Endothelial cell of umbilical vein (primary cell): Measurements from ENCODE around the gene DPP3. TPM values are rescaled to one million over a fixed set of nuclear protein-coding genes. Genes with fewer than 3 reads are reported as not detected.

ENCODE experiments used
- BruUV-seq: library from RNA; stranded (reverse); fragments of 400-500 nt; replicated peaks from 2 replicates; lab custom pipeline; 2021; lab: Mats Ljungman, UMichigan
- CTCF ChIA-PET: fragments of 300-600, 350-600 bp; sonication (Branson Sonifier 250); formaldehyde crosslinking; loops from one replicate; lab custom pipeline; 2021; ENCODE audit warnings: antibody characterized with exemption, inconsistent platforms; lab: Charles Lee
- POLR2A ChIA-PET: fragments of 300-600, 350-600 bp; sonication (Branson Sonifier 250); formaldehyde crosslinking; loops from one replicate; lab custom pipeline; 2021; ENCODE audit warnings: antibody characterized with exemption, inconsistent platforms; lab: Charles Lee
- DNase-seq: peaks from one replicate; pipeline ENCODE4 v3.0.0-alpha.2; 2011; ENCODE audit warnings: low read depth, low spot score
- FAIRE-seq: peaks from 2 replicates; lab custom pipeline; 2011; peaks lifted over from hg19 to GRCh38; lab: Jason Lieb, UNC
- H2AFZ ChIP-seq: 2 replicates; pipeline ENCODE4 v1.6.0; 2012; ENCODE audit warnings: low read depth, low read length, control low read depth, inconsistent platforms
- H3K27ac ChIP-seq: 2 replicates; pipeline ENCODE4 v1.5.1; 2011; ENCODE audit warnings: low read depth, mild to moderate bottlenecking, control low read depth, low read length, moderate library complexity; ENCODE audit not compliant: insufficient read depth
- H3K27me3 ChIP-seq, 2 experiments: 2 replicates each; pipeline versions ENCODE4 v1.6.0 to v1.6.1; 2011; ENCODE audit warnings: low read length in 2 of 2, mixed read lengths in 1 of 2; ENCODE audit not compliant: control insufficient read depth in 2 of 2, insufficient read depth in 2 of 2
- H3K36me3 ChIP-seq, 2 experiments: 2 replicates in 1 of 2; 3 replicates in 1 of 2; pipeline ENCODE4 v1.5.1; 2011; ENCODE audit warnings: low read length in 2 of 2, mild to moderate bottlenecking in 1 of 2, moderate library complexity in 1 of 2; ENCODE audit not compliant: control insufficient read depth in 2 of 2, insufficient read depth in 2 of 2; ENCODE audit errors: extremely low read depth in 1 of 2
- H3K4me1 ChIP-seq: 3 replicates; pipeline ENCODE4 v1.5.1; 2011; ENCODE audit warnings: mild to moderate bottlenecking, low read length; ENCODE audit not compliant: control insufficient read depth, insufficient read depth; ENCODE audit errors: extremely low read depth
- H3K4me2 ChIP-seq: 2 replicates; pipeline ENCODE4 v1.6.1; 2011; ENCODE audit warnings: low read length, control low read depth, mixed read lengths; ENCODE audit not compliant: insufficient read depth
- H3K4me3 ChIP-seq, 3 experiments: fragments of 200-600 bp in 1 of 3; sonication (generic), shearing (Covaris generic) in 1 of 3; replicated peaks in 1 of 3; 2 replicates each; pipeline ENCODE4 v1.5.1; 2011 to 2016; ENCODE audit warnings: control low read depth in 3 of 3, low read length in 3 of 3, mild to moderate bottlenecking in 2 of 3, inconsistent platforms in 1 of 3, low read depth in 1 of 3, moderate library complexity in 1 of 3; ENCODE audit not compliant: insufficient read depth in 1 of 3
- H3K79me2 ChIP-seq: 2 replicates; pipeline ENCODE4 v1.6.0; 2012; ENCODE audit warnings: low read length, inconsistent platforms; ENCODE audit not compliant: control insufficient read depth, insufficient read depth
- H3K9ac ChIP-seq: replicated peaks from 2 replicates; pipeline ENCODE3; 2011; ENCODE audit warnings: low read length, control low read depth; ENCODE audit not compliant: insufficient read depth; ENCODE audit errors: extremely low read depth
- H3K9me1 ChIP-seq: replicated peaks from 3 replicates; pipeline ENCODE4 v1.6.0; 2011; ENCODE audit warnings: mild to moderate bottlenecking, low read length; ENCODE audit not compliant: control insufficient read depth, insufficient read depth; ENCODE audit errors: extremely low read depth
- H3K9me3 ChIP-seq: replicated peaks from 2 replicates; pipeline ENCODE4 v1.5.1; 2012; ENCODE audit warnings: low read length, inconsistent platforms; ENCODE audit not compliant: control insufficient read depth, insufficient read depth
- H4K20me1 ChIP-seq: replicated peaks from 2 replicates; pipeline ENCODE3; 2011; ENCODE audit warnings: mild to moderate bottlenecking, low read length; ENCODE audit not compliant: control insufficient read depth, insufficient read depth; ENCODE audit errors: extremely low read depth
- EZH2 ChIP-seq: IDR thresholded peaks from 2 replicates; pipeline ENCODE4 v1.6.1; 2012; ENCODE audit warnings: borderline replicate concordance, low read depth, mild to moderate bottlenecking, moderate library complexity, low read length, inconsistent platforms; ENCODE audit not compliant: severe bottlenecking
- FOS ChIP-seq: IDR thresholded peaks from 2 replicates; pipeline ENCODE4 v1.6.1; 2011; ENCODE audit warnings: mild to moderate bottlenecking, low read length, moderate library complexity, borderline replicate concordance; ENCODE audit not compliant: insufficient read depth
- GATA2 ChIP-seq: IDR thresholded peaks from 2 replicates; pipeline ENCODE4 v1.7.0; 2011; ENCODE audit warnings: low read depth, mild to moderate bottlenecking, moderate library complexity, mixed read lengths, low read length; ENCODE audit not compliant: insufficient read length, insufficient read depth
- JUN ChIP-seq: IDR thresholded peaks from 2 replicates; pipeline ENCODE4 v1.6.1; 2011; ENCODE audit warnings: borderline replicate concordance, low read depth; ENCODE audit not compliant: insufficient read length, insufficient read depth
- MYC ChIP-seq: IDR thresholded peaks from one replicate; pipeline ENCODE4 v1.6.1; 2011; ENCODE audit warnings: mild to moderate bottlenecking, low read depth, low read length
- POLR2A ChIP-seq: IDR thresholded peaks from 2 replicates; pipeline ENCODE4 v1.6.1; 2012; ENCODE audit warnings: low read depth, mild to moderate bottlenecking, control low read depth, low read length
- POLR2AphosphoS5 ChIP-seq: IDR thresholded peaks from 2 replicates; pipeline ENCODE4 v1.6.1; 2012; ENCODE audit warnings: low read depth, mild to moderate bottlenecking, control low read depth, low read length, moderate library complexity; ENCODE audit not compliant: insufficient read depth
- dilution Hi-C: fragments of 300-500 bp; cut with MboI; formaldehyde crosslinking; loops from one replicate; pipeline ENCODE4 v1.15.0; 2019; ENCODE audit warnings: low sequenced_read_pairs; ENCODE audit not compliant: extremely low pct_ligation_motif_present
- intact Hi-C: fragments of 100-400 bp; cut with micrococcal nuclease; formaldehyde crosslinking; loops from one replicate; pipeline ENCODE4 v1.10.0; 2022
- polyA plus RNA-seq, 4 experiments: library from polyadenylated mRNA; depleted of rRNA in 3 of 4; stranded (reverse) in 3 of 4; unstranded in 1 of 4; fragments of >200 nt; gene quantifications; 2 replicates each; pipeline versions ENCODE4 v1.2.1 to v1.2.3, GENCODE V29; 2011 to 2012; ENCODE audit warnings: missing spikeins in 1 of 4
- total RNA-seq: library from RNA; stranded (reverse); gene quantifications from 2 replicates; pipeline ENCODE4 v1.2.3, GENCODE V29; 2021
- TF ChIP-seq, protein P1 (sequence below), 2 donors: IDR thresholded peaks; 1 replicate in 1 of 2; 2 replicates in 1 of 2; pipeline ENCODE4 v1.5.1; 2011; ENCODE audit warnings: low read length in 2 of 2, mild to moderate bottlenecking in 2 of 2, moderate library complexity in 2 of 2, control low read depth in 1 of 2, inconsistent platforms in 1 of 2, low read depth in 1 of 2; ENCODE audit not compliant: insufficient read depth in 1 of 2; ENCODE audit errors: extremely low read depth in 1 of 2
- TF ChIP-seq, protein P2 (sequence below): IDR thresholded peaks from 2 replicates; pipeline ENCODE4 v1.6.1; 2011; ENCODE audit not compliant: insufficient read depth, insufficient read length

Gene DPP3
- total and polyA plus RNA-seq, 2 donors (not counting 3 experiments of a cell fraction or from before 2014, with no cell fraction given) = 46.4 to 50.4 TPM

DNA sequence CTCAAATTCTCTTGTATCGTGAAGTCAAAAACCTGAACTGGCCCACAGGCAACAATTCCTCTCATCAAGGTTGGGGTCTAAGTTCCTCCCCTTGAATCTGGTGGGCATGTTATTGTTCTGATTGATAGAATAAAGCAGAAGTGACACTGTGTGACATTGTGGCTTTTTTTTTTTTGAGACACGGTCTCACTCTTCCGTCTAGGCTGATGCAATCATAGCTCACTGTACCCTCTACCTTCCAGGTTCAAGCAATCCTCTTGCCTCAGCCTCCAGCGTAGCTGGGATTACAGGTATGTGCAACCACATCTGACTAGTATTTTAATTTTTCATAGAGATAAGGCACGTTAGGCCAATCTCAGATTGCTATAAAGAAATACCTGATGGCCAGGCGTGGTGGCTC is 22.4 kb upstream of the DPP3 start:
- H3K4me3 ChIP-seq = no peak overlapping the region
- intact Hi-C loops (no loop called here), dilution Hi-C loops (no loop called here)
- H3K79me2 ChIP-seq = no peaks in the 10 kb centered on the region
- H3K4me2 ChIP-seq = no peak overlapping the region
- H3K4me1 ChIP-seq = no peaks in the 10 kb centered on the region
- ChIA-PET POLR2A (no interaction called here), CTCF (interaction anchor here (0.9 to 1.6 kb wide), 3 partner anchors 17 to 69 kb away, joined by 3 to 5 read pairs (median 3); partner anchors contain the start of gene MRPL11)
- no peak overlapping the region for H3K27ac ChIP-seq
- BruUV-seq = no TSS peak
- H3K9me3 ChIP-seq = no peaks in the 10 kb centered on the region
- no peak for FAIRE-seq
- no peak for DNase-seq
- H4K20me1 ChIP-seq = no peaks in the 10 kb centered on the region
- no peaks in the 10 kb centered on the region for H3K9me1 ChIP-seq
- no peak for TF ChIP-seq MYC
- TF ChIP-seq POLR2AphosphoS5 = no peak
- no peak for TF ChIP-seq JUN
- TF ChIP-seq, protein P1, sequence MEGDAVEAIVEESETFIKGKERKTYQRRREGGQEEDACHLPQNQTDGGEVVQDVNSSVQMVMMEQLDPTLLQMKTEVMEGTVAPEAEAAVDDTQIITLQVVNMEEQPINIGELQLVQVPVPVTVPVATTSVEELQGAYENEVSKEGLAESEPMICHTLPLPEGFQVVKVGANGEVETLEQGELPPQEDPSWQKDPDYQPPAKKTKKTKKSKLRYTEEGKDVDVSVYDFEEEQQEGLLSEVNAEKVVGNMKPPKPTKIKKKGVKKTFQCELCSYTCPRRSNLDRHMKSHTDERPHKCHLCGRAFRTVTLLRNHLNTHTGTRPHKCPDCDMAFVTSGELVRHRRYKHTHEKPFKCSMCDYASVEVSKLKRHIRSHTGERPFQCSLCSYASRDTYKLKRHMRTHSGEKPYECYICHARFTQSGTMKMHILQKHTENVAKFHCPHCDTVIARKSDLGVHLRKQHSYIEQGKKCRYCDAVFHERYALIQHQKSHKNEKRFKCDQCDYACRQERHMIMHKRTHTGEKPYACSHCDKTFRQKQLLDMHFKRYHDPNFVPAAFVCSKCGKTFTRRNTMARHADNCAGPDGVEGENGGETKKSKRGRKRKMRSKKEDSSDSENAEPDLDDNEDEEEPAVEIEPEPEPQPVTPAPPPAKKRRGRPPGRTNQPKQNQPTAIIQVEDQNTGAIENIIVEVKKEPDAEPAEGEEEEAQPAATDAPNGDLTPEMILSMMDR (IDR thresholded peaks at IDR 0.05; ENCODE audit: extremely low read depth in 1 of 2, insufficient read depth in 1 of 2, low read depth in 1 of 2, low read length in 2 of 2) = no peak
- no peak for TF ChIP-seq FOS
- TF ChIP-seq, protein P2, sequence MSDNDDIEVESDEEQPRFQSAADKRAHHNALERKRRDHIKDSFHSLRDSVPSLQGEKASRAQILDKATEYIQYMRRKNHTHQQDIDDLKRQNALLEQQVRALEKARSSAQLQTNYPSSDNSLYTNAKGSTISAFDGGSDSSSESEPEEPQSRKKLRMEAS = no peak
- TF ChIP-seq GATA2 = no peak
- no peak for TF ChIP-seq EZH2
- no peak for TF ChIP-seq POLR2A
- H3K9ac ChIP-seq = no peak overlapping the region
- H3K36me3 ChIP-seq = no peaks in the 10 kb centered on the region
- no peak overlapping the region for H2AFZ ChIP-seq
- peaks cover 6 to 7% of the 10 kb centered on the region in 2 experiments for H3K27me3 ChIP-seq
